ENCODE measurements around the gene RNF111. TPM values are rescaled to one million over a fixed set of nuclear protein-coding genes. Genes with fewer than 3 reads are reported as not detected.
A peak's percentile ranks its signal among the peaks of the same experiment; 100 is the strongest.

The RNF111 gene
- total and polyA plus RNA-seq, 3 experiments from 2014 or later = 14.8 to 26.9 (median 24.8) TPM

- peak overlapping the region in 4 of 8 donors; percentile 1 to 76 (median 59) for H3K27ac Mint-ChIP-seq
- POLR2A ChIA-PET = no interaction called here
Observed at GRCh38 chr15:59002418-59002859, 15.0 kb downstream of the RNF111 start.

GRCh38 chr15:59005579-59005978, 18.1 kb downstream of the RNF111 start:
- ChIA-PET CTCF (no interaction called here), POLR2A (no interaction called here)
- Mint-ChIP-seq H3K4me1 (peaks cover 50 to 66% (median 63%) of the 10 kb centered on the region in 3 donors), H3K4me3 (no peak overlapping the region), H3K9me3 (no peaks in the 10 kb centered on the region), H3K27me3 (peaks cover 0 to 1% of the 10 kb centered on the region in 2 donors), H3K36me3 (peaks cover 3 to 52% (median 14%) of the 10 kb centered on the region in 3 donors), H3K27ac (no peak overlapping the region)
- Histone ChIP-seq H3K36me3 (ENCODE audit: insufficient read depth, low read length) (peaks cover 4% of the 10 kb centered on the region), H3K9me3 (ENCODE audit: low read length) (no peaks in the 10 kb centered on the region), H3K4me1 (ENCODE audit: insufficient read depth, low read length) (no peaks in the 10 kb centered on the region), H3K27ac (ENCODE audit: low read depth, low read length) (no peak overlapping the region), H3K27me3 (ENCODE audit: insufficient read depth, low read length, poor library complexity, severe bottlenecking) (no peaks in the 10 kb centered on the region), H3K4me3 (ENCODE audit: low read length) (no peak overlapping the region)
- DNase-seq = no peak

More at GRCh38 chr15:59002418-59002859, 15.0 kb downstream of the RNF111 start:
- H3K4me1 Mint-ChIP-seq = peaks cover 54 to 77% (median 77%) of the 10 kb centered on the region in 3 donors
- no peaks in the 10 kb centered on the region for H3K27me3 ChIP-seq (ENCODE audit: insufficient read depth, low read length, poor library complexity, severe bottlenecking)
- no peak overlapping the region for H3K4me3 ChIP-seq (ENCODE audit: low read length)
- no peaks in the 10 kb centered on the region for H3K9me3 ChIP-seq (ENCODE audit: low read length)
- no peak for DNase-seq
- H3K36me3 ChIP-seq (ENCODE audit: insufficient read depth, low read length) = peaks cover 4% of the 10 kb centered on the region
- no peak overlapping the region for H3K4me3 Mint-ChIP-seq
- H3K27ac ChIP-seq (ENCODE audit: low read depth, low read length) = no peak overlapping the region
- H3K9me3 Mint-ChIP-seq = no peaks in the 10 kb centered on the region
- CTCF ChIA-PET = no interaction called here
- H3K4me1 ChIP-seq (ENCODE audit: insufficient read depth, low read length) = no peaks in the 10 kb centered on the region
- peaks cover 0 to 1% of the 10 kb centered on the region in 2 donors for H3K27me3 Mint-ChIP-seq
- peaks cover 3 to 44% (median 14%) of the 10 kb centered on the region in 3 donors for H3K36me3 Mint-ChIP-seq

DNA sequence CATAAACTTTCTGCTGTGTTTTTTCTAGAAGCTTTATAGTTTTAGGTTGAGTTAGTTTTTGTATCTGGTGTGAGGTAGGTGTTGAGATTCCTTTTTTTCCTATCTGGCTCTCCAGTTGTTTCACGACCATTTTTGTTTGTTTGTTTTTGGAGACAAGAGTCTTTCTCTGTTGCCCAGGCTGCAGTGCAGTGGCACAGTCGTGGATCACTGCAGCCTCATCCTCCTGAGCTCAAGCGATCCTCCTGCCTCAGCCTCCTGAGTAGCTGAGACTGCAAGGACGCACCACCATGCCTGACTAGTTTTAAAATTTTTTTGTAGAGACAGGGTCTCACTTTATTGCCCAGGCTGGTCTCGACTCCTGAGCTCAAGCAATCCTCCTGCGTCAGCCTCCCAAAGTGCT, 20.6 kb downstream of the RNF111 start:
- DNase-seq = no peak
- Histone ChIP-seq H3K4me1 (ENCODE audit: insufficient read depth, low read length) (no peaks in the 10 kb centered on the region), H3K27ac (ENCODE audit: low read depth, low read length) (no peak overlapping the region), H3K27me3 (ENCODE audit: insufficient read depth, low read length, poor library complexity, severe bottlenecking) (no peaks in the 10 kb centered on the region), H3K9me3 (ENCODE audit: low read length) (no peaks in the 10 kb centered on the region), H3K36me3 (ENCODE audit: insufficient read depth, low read length) (peaks cover 4% of the 10 kb centered on the region), H3K4me3 (ENCODE audit: low read length) (no peak overlapping the region)
- POLR2A ChIA-PET = no interaction called here
- CTCF ChIA-PET = no interaction called here
- Mint-ChIP-seq H3K9me3 (no peaks in the 10 kb centered on the region), H3K4me3 (no peak overlapping the region), H3K4me1 (peaks cover 44 to 57% (median 52%) of the 10 kb centered on the region in 3 donors), H3K36me3 (peaks cover 3 to 51% (median 9%) of the 10 kb centered on the region in 3 donors), H3K27me3 (peaks cover 0 to 1% of the 10 kb centered on the region in 2 donors), H3K27ac (peak overlapping the region in 2 of 8 donors; percentile 4 to 12)

DNA sequence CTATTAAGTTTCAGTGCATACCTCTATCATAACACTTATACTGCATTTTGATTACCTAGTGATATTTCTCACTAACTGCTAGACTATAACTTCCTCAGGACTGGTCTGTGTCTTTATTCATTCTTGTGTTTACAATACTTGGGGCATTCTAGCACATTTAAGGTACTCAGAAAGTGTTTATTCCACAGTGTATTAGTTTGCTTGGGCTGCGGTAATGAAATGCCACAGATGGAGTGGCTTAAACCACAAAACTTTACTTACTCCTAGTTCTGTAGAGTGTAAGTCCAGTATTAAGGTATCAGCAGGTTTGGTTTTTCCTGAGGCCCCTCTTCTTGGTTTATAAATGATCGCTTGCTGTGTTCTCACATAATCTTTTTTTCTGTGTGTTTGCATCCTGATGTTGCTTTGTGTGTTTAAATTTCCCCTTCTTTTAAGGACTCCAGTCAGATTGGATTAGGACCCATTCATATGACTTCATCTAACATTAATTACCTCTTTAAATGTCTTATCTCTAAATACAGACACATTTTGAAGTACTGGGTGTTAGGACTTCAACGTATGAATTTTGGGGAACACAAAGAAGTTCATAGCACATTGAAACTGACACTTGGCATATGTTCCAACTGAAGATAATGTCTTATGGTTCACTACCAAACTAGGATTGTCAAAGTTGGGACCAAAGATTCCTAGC, 23.9 kb downstream of the RNF111 start:
- ChIA-PET CTCF (no interaction called here), POLR2A (no interaction called here)
- no peaks in the 10 kb centered on the region for H3K4me1 ChIP-seq (ENCODE audit: insufficient read depth, low read length)
- no peak for DNase-seq
- no peaks in the 10 kb centered on the region for H3K27me3 ChIP-seq (ENCODE audit: insufficient read depth, low read length, poor library complexity, severe bottlenecking)
- no peak overlapping the region for H3K27ac ChIP-seq (ENCODE audit: low read depth, low read length)
- H3K4me3 ChIP-seq (ENCODE audit: low read length) = no peak overlapping the region
- no peaks in the 10 kb centered on the region for H3K9me3 Mint-ChIP-seq
- peak overlapping the region in 2 of 8 donors; percentile 8 to 32 for H3K27ac Mint-ChIP-seq
- no peaks in the 10 kb centered on the region for H3K36me3 ChIP-seq (ENCODE audit: insufficient read depth, low read length)
- no peaks in the 10 kb centered on the region for H3K9me3 ChIP-seq (ENCODE audit: low read length)
- H3K4me1 Mint-ChIP-seq = peaks cover 43 to 53% (median 44%) of the 10 kb centered on the region in 3 donors
- H3K36me3 Mint-ChIP-seq = peaks cover 4 to 36% (median 5%) of the 10 kb centered on the region in 3 donors
- H3K4me3 Mint-ChIP-seq = no peak overlapping the region
- no peaks in the 10 kb centered on the region for H3K27me3 Mint-ChIP-seq

GRCh38 chr15:59013246-59013873, 25.9 kb downstream of the RNF111 start:
- H3K9me3 Mint-ChIP-seq = no peaks in the 10 kb centered on the region
- H3K4me1 Mint-ChIP-seq = peaks cover 39 to 51% (median 40%) of the 10 kb centered on the region in 3 donors
- no peak for DNase-seq
- Histone ChIP-seq H3K36me3 (ENCODE audit: insufficient read depth, low read length) (no peaks in the 10 kb centered on the region), H3K27me3 (ENCODE audit: insufficient read depth, low read length, poor library complexity, severe bottlenecking) (no peaks in the 10 kb centered on the region), H3K4me1 (ENCODE audit: insufficient read depth, low read length) (no peaks in the 10 kb centered on the region), H3K9me3 (ENCODE audit: low read length) (no peaks in the 10 kb centered on the region), H3K4me3 (ENCODE audit: low read length) (no peak overlapping the region), H3K27ac (ENCODE audit: low read depth, low read length) (no peak overlapping the region)
- no peak overlapping the region for H3K4me3 Mint-ChIP-seq
- H3K27ac Mint-ChIP-seq = no peak overlapping the region
- no peaks in the 10 kb centered on the region for H3K27me3 Mint-ChIP-seq
- H3K36me3 Mint-ChIP-seq = peaks cover 4 to 35% (median 8%) of the 10 kb centered on the region in 3 donors
- CTCF ChIA-PET = no interaction called here
- POLR2A ChIA-PET = no interaction called here

GRCh38 chr15:59014068-59014467, 26.6 kb downstream of the RNF111 start:
- Histone ChIP-seq H3K4me1 (ENCODE audit: insufficient read depth, low read length) (no peaks in the 10 kb centered on the region), H3K36me3 (ENCODE audit: insufficient read depth, low read length) (no peaks in the 10 kb centered on the region), H3K27ac (ENCODE audit: low read depth, low read length) (no peak overlapping the region), H3K4me3 (ENCODE audit: low read length) (no peak overlapping the region), H3K9me3 (ENCODE audit: low read length) (no peaks in the 10 kb centered on the region), H3K27me3 (ENCODE audit: insufficient read depth, low read length, poor library complexity, severe bottlenecking) (no peaks in the 10 kb centered on the region)
- Mint-ChIP-seq H3K27me3 (no peaks in the 10 kb centered on the region), H3K9me3 (no peaks in the 10 kb centered on the region), H3K27ac (peak overlapping the region in 1 of 8 donors; percentile 42), H3K4me1 (peaks cover 37 to 47% (median 39%) of the 10 kb centered on the region in 3 donors), H3K36me3 (peaks cover 4 to 32% (median 8%) of the 10 kb centered on the region in 3 donors), H3K4me3 (peak overlapping the region in 1 of 7 donors; percentile 68)
- ChIA-PET POLR2A (no interaction called here), CTCF (no interaction called here)
- DNase-seq = no peak

DNA sequence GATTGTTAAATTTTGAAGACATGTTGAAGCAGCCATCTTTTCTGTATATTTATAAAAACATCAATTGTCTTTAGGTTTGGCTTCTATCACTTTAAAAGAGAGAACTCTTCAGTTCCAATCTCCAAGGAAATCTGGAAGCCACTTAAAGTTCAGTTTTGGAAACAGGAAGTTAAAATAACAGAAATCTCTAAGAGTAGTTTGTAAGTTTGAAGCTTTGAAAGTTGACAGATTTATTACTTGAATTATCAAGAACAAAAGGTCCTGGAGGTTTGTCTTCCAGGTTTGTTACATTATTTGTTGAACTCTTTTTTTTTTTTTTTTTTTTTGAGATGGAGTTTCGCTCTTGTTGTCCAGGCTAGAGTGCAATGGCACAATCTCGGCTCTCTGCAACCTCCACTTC, 30.0 kb downstream of the RNF111 start:
- H3K9me3 Mint-ChIP-seq = no peaks in the 10 kb centered on the region
- ChIA-PET CTCF (no interaction called here), POLR2A (no interaction called here)
- no peaks in the 10 kb centered on the region for H3K4me1 ChIP-seq (ENCODE audit: insufficient read depth, low read length)
- H3K27me3 ChIP-seq (ENCODE audit: insufficient read depth, low read length, poor library complexity, severe bottlenecking) = no peaks in the 10 kb centered on the region
- H3K4me3 Mint-ChIP-seq = no peak overlapping the region
- peaks cover 33 to 51% (median 38%) of the 10 kb centered on the region in 3 donors for H3K4me1 Mint-ChIP-seq
- no peak for DNase-seq
- no peaks in the 10 kb centered on the region for H3K9me3 ChIP-seq (ENCODE audit: low read length)
- no peak overlapping the region for H3K4me3 ChIP-seq (ENCODE audit: low read length)
- H3K27ac ChIP-seq (ENCODE audit: low read depth, low read length) = no peak overlapping the region
- H3K27ac Mint-ChIP-seq = no peak overlapping the region
- peaks cover 3% of the 10 kb centered on the region for H3K36me3 ChIP-seq (ENCODE audit: insufficient read depth, low read length)
- no peaks in the 10 kb centered on the region for H3K27me3 Mint-ChIP-seq
- peaks cover 4 to 36% (median 9%) of the 10 kb centered on the region in 3 donors for H3K36me3 Mint-ChIP-seq

DNA sequence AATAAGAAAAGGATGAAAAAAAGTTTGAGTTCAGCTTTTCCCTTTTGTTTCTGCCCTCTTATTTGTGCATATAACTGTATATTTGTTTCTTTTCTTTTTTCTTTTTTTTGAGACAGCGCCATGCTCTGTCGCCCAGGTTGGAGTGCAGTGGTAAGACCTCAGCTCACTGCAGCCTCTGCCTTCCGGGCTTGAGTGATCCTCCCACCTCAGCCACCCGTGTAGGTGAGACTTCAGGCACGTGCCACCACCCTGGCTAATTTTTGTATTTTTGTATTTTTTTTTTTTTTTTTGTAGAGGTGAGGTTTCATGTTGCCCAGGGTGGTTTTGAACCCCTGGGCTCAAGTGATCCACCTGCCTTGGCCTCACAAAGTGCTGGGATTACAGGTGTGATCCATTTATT, 31.4 kb downstream of the RNF111 start:
- Histone ChIP-seq H3K4me1 (ENCODE audit: insufficient read depth, low read length) (no peaks in the 10 kb centered on the region), H3K36me3 (ENCODE audit: insufficient read depth, low read length) (peaks cover 7% of the 10 kb centered on the region), H3K4me3 (ENCODE audit: low read length) (no peak overlapping the region), H3K27ac (ENCODE audit: low read depth, low read length) (no peak overlapping the region), H3K27me3 (ENCODE audit: insufficient read depth, low read length, poor library complexity, severe bottlenecking) (no peaks in the 10 kb centered on the region), H3K9me3 (ENCODE audit: low read length) (no peaks in the 10 kb centered on the region)
- H3K36me3 Mint-ChIP-seq = peaks cover 4 to 45% (median 9%) of the 10 kb centered on the region in 3 donors
- H3K4me3 Mint-ChIP-seq = no peak overlapping the region
- DNase-seq = no peak
- POLR2A ChIA-PET = no interaction called here
- H3K27ac Mint-ChIP-seq = no peak overlapping the region
- CTCF ChIA-PET = no interaction called here
- peaks cover 27 to 48% (median 39%) of the 10 kb centered on the region in 3 donors for H3K4me1 Mint-ChIP-seq
- H3K27me3 Mint-ChIP-seq = no peaks in the 10 kb centered on the region
- H3K9me3 Mint-ChIP-seq = no peaks in the 10 kb centered on the region

Measured in CD8-positive, alpha-beta memory T cell (primary cell).